ENCODE results near the gene PPFIBP2. TPM values are rescaled to one million over a fixed set of nuclear protein-coding genes. Genes with fewer than 3 reads are reported as not detected.

The PPFIBP2 gene
- polyA plus RNA-seq, 4 donors, result 44.6 to 73.6 (median 48.5) TPM

GRCh38 chr11:7546324-7546791 is 32.6 kb downstream of the PPFIBP2 start:
- no peak for DNase-seq (ENCODE audit: low read depth in 4 of 4, low spot score in 3 of 4)

- no peak for DNase-seq (ENCODE audit: low read depth in 4 of 4, low spot score in 3 of 4)
Measured at GRCh38 chr11:7547687-7548086, 33.9 kb downstream of the PPFIBP2 start.

DNA sequence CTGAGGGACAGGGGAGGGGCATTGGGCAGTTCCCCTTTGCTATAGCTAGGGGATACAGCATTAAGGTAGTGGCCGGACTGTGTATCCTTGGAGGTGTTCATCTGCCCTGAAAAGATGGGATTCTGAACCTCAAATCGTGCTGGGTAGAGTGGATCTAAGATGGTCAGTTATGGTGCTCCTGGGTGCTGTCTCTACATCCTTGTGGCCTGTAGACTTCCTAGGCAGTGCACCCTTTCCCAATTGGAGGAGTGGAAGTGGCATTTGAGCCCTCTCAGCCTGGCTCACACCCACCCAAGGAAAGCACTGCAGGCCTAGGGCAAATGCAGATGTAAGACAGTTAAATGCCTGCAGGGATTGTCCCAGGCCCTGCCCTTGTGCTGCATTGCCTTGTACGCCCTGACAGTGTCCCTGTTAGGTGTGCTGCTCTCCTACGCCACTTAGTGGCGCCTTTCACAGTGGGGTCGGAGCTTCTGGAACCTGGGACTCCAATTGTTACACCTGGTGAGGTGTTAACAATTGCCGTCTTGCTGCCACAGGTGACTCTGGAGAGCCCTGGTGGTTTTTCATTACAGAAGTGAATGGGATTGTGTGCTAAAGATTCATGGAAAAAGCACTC is 35.0 kb downstream of the PPFIBP2 start:
- DNase-seq (ENCODE audit: low read depth in 4 of 4, low spot score in 3 of 4), result no peak

- no peak for DNase-seq (ENCODE audit: low read depth in 4 of 4, low spot score in 3 of 4)
Measured at GRCh38 chr11:7549681-7550080, 35.9 kb downstream of the PPFIBP2 start.

DNA sequence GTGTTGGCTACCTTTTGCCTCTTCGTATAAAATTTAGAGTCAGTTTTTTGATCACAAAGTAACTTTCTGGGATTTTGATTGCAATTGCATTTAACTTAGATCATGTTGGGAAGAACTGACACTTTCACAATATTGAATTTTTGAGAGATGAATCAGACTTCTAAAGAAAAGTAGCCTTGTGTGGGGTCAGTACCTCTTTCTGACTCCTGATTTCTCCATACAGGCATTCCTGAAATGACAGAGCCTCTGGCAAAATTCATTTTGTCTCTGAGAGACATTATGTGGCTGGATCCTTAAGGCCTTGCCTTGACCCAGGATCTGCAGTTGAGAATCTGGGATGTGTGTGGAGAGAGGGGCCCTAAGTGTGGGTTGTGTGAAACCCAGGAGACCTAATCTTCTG is 37.8 kb downstream of the PPFIBP2 start:
- DNase-seq (ENCODE audit: low read depth in 4 of 4, low spot score in 3 of 4), result no peak

DNA sequence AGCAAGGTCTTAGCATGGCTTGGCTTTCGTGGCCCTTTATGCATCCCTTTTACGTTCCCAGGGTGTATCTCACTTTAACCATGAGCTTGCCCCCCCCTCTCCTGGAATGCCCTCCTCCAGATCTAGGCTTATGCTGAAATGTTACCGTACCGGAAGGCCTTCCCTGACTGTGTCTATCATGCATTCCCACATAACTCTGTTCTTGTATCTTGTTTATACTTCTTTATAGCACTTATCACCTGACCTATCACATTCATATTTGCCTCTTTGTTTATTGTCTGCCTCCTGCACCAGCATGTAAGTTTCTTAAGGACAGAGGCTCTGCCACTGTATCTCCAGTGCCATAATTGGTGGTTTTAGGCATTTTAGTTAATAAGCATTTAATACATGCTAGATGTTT is 38.9 kb downstream of the PPFIBP2 start:
- no peak for DNase-seq (ENCODE audit: low read depth in 4 of 4, low spot score in 3 of 4)

GRCh38 chr11:7555052-7555699 is 41.4 kb downstream of the PPFIBP2 start:
- DNase-seq (ENCODE audit: low read depth in 4 of 4, low spot score in 3 of 4), result no peak

- no peak for DNase-seq (ENCODE audit: low read depth in 4 of 4, low spot score in 3 of 4)
Measured at GRCh38 chr11:7558046-7558445, 44.2 kb downstream of the PPFIBP2 start.

- no peak for DNase-seq (ENCODE audit: low read depth in 4 of 4, low spot score in 3 of 4)
Measured at GRCh38 chr11:7559398-7560283, 45.8 kb downstream of the PPFIBP2 start.

DNA sequence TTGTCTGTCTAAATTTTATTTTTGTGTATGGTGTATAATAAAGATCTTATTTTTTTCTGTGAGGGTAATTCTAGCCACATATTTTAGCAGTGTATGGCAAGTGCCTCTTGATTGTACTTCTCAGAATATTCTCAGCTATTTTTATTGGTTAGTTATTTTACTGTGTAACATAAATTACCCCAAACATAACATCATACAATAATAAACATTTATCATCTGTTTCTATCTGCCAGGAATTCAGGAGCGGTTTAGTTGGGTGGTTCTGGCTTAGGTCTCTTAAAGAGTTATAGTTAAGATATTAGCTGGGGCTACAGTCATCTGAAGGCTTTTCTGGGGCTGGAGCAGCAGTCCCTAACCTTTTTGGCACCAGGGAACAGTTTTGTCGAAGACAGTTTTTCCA is 47.8 kb downstream of the PPFIBP2 start:
- DNase-seq (ENCODE audit: low read depth in 4 of 4, low spot score in 3 of 4), result no peak

- DNase-seq (ENCODE audit: low read depth in 4 of 4, low spot score in 3 of 4), result no peak
Measured at GRCh38 chr11:7563281-7563680, 49.5 kb downstream of the PPFIBP2 start.

GRCh38 chr11:7564803-7565202 is 51.0 kb downstream of the PPFIBP2 start:
- no peak for DNase-seq (ENCODE audit: low read depth in 4 of 4, low spot score in 3 of 4)

DNA sequence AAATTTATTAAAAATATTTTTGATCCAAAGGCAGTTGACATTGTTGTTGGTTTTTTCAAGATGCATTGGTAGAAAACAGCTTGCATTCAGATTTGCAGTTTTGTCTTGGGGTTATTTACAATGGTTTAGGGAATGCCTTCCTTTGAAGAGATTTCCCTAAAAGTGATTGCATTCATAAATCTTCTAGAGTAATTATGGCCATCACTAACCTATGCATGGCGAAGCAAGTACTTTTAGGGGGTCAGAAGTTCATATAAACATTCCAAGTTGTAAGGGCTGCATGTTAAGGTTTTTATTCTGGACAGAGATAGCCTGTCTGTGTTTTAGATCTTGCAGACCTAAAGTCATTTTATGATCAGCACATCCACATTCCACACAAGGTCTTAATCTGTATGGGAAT is 53.5 kb downstream of the PPFIBP2 start:
- no peak for DNase-seq (ENCODE audit: low read depth in 4 of 4, low spot score in 3 of 4)

DNA sequence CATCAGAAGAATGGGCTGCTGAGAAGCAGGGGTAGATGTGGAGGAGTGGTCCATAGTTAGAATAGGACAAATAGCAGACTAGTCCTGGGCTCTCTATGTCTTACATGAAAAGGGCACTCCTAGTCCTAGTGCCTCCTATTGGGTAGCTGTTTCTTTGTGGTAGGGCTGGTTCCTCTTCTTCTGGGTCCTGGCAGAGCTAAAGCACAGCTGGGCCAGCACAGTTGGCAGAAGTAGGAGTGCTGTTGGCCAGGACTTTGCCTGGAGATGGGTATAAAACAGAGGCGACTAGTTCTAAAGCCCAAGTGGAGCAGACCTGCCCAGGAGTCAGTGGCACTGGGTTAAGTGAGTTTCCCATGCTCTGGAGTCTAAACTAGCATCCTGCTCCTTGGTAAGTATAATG is 55.2 kb downstream of the PPFIBP2 start:
- no peak for DNase-seq (ENCODE audit: low read depth in 4 of 4, low spot score in 3 of 4)

GRCh38 chr11:7570241-7570640 is 56.4 kb downstream of the PPFIBP2 start:
- no peak for DNase-seq (ENCODE audit: low read depth in 4 of 4, low spot score in 3 of 4)

- DNase-seq (ENCODE audit: low read depth in 4 of 4, low spot score in 3 of 4), result no peak
Measured at GRCh38 chr11:7570938-7571521, 57.2 kb downstream of the PPFIBP2 start.

GRCh38 chr11:7571640-7572000 is 57.8 kb downstream of the PPFIBP2 start:
- DNase-seq (ENCODE audit: low read depth in 4 of 4, low spot score in 3 of 4), result peak in 3 of 4 donors; percentile 75 to 80 (median 76)

DNA sequence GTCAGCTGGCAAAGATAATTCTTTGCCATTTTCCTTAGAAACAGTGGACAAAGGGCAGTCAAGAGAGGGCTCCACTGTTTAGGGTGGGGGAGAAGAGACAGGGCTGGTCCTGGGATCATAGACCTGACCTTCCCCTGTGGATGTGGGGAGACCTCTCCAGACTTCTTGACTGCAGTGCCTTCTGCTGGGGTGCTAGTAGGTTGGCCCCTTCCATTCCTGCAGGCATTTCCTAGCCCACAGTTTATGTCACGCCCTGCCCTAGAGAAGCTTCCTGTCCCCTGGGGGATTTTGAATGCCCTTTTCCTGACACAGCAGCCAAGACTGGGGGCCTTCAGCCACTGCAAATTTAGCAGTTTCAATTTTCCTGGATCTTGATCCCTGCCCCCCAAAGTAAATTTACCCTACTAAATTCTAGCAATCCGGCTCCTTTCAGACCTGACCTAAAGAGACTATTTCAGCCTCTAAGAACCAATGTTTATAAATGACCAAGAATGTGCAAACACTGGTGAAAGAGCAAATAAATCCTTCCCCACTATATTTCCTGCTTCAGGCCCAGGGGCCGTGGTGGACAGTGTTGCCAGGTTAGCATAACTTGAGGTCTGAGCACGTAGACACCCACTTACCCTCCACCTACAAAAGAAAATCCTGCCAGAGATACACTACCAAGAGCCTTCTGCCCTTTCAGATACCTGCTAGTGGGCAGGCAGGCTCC is 58.4 kb downstream of the PPFIBP2 start:
- DNase-seq (ENCODE audit: low read depth in 4 of 4, low spot score in 3 of 4), result no peak

- no peak for DNase-seq (ENCODE audit: low read depth in 4 of 4, low spot score in 3 of 4)
Measured at GRCh38 chr11:7573193-7573557, 59.4 kb downstream of the PPFIBP2 start.

DNA sequence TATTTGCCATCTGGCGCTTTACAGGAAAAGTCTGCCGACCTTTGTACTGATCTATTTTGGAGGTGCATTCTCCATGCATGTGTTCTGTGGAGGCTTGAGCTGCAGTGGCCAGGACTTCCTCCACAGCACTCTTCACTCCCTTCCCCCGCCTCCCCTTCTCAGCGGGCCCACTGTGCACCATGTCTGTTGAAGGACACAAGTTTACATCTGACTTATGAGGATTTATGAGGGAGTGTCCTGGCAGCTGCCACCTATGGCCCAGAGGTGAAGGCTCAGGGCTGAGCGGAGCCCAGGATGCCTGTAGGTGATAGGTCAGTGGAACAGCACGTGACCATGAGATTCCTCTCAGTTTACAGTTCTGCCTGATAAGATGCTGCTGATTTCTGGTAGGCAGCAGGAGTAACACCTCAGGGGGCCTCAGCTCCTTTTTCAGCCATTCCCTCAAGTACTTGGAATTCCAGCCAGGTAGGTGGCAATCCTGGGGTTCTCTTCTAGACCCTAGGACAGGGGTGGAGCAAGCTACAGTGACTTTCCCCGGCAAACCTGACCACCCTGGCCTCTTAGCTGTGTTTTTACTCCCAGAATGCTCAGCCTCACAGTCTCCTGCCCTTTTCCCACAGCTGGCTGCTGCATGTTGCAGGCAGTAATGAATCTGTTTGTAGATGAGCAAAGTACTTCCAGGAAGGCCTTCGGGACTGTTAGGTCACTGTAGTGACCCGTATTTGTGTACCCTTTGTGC is 59.9 kb downstream of the PPFIBP2 start:
- no peak for DNase-seq (ENCODE audit: low read depth in 4 of 4, low spot score in 3 of 4)

Data from right renal pelvis (tissue), 4 donors.